ENCODE results near the gene UCKL1. TPM values are rescaled to one million over a fixed set of nuclear protein-coding genes. Genes with fewer than 3 reads are reported as not detected.

Gene UCKL1
- total RNA-seq, 1 donor: 21.0 TPM

DNA sequence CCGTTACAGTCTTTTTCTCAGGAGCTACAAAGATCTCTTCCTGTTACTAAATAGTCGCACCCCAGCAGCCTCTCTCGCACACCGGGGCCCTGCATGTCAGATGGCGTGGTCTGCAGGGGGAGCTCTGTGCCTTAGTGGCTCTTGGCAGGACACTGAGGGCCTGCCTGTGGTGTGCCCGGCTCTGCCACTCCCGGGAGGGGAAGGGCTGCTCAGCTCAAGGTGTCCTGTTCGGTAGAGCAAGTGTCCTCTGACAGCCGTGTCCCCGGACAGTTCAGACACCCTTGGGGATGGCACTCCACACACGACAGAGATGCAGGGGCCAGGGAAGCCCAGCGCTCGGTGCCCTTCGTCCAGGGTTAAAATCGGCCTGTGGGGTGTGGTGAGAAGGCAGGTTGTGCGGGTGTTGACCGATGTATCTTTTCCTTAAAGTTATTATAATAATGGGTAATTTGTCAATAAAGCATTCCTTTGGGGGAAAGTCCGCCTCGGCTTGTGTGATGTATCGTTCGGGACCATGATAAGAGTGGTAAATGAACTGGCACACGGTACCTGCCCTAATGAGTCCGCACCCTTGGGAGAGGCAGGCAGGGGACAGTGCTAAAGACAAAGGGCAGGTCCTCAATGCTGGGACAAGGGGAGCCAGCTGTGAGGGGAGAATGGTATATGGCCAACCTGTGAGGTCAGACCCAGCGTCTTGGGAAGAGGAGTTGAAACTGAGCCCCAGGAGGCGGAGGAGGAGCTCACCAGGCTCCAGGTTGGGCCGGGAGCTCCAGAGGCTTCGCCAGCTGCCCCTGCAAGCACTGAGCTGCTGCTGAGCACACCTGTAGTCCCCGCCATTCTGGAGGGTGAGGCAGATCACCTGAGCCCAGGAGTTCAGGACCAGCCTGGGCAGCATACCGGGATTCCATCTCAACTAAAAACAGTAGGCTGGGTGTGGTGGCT lies 64.9 kb downstream of the UCKL1 start:
- Histone ChIP-seq H3K9me3 (ENCODE audit: low read depth, low read length) (no peaks in the 10 kb centered on the region), H3K27me3 (ENCODE audit: insufficient read depth, low read length) (no peaks in the 10 kb centered on the region), H3K27ac (ENCODE audit: low read depth, low read length) (no peak overlapping the region), H3K4me1 (ENCODE audit: insufficient read depth, low read length) (peaks cover 15% of the 10 kb centered on the region), H2AFZ (ENCODE audit: low read length) (no peak overlapping the region), H3K79me2 (ENCODE audit: insufficient read depth, low read length) (peaks cover 36% of the 10 kb centered on the region), H3K4me2 (ENCODE audit: insufficient read depth, low read length) (no peak overlapping the region), H3K36me3 (ENCODE audit: insufficient read depth, low read length) (peaks cover 55% of the 10 kb centered on the region), H3K4me3 (ENCODE audit: insufficient read depth, low read length) (no peak overlapping the region), H4K20me1 (ENCODE audit: insufficient read depth, low read length) (peaks cover 39% of the 10 kb centered on the region)
- no peak for TF ChIP-seq CTCF (IDR thresholded peaks at IDR 0.05; ENCODE audit: extremely low read depth, low read depth, low read length)
- DNase-seq (ENCODE audit: insufficient read length, low spot score, missing footprints): peak; percentile 38

- no peak overlapping the region for H3K4me3 ChIP-seq (ENCODE audit: insufficient read depth, low read length)
- no peak overlapping the region for H3K4me2 ChIP-seq (ENCODE audit: insufficient read depth, low read length)
- H3K27me3 ChIP-seq (ENCODE audit: insufficient read depth, low read length): no peaks in the 10 kb centered on the region
- H3K9me3 ChIP-seq (ENCODE audit: low read depth, low read length): no peaks in the 10 kb centered on the region
- no peak overlapping the region for H2AFZ ChIP-seq (ENCODE audit: low read length)
- no peak overlapping the region for H3K27ac ChIP-seq (ENCODE audit: low read depth, low read length)
- peak; percentile 67 for DNase-seq (ENCODE audit: insufficient read length, low spot score, missing footprints)
- H3K4me1 ChIP-seq (ENCODE audit: insufficient read depth, low read length): peaks cover 11% of the 10 kb centered on the region
- H3K79me2 ChIP-seq (ENCODE audit: insufficient read depth, low read length): peaks cover 34% of the 10 kb centered on the region
- peaks cover 61% of the 10 kb centered on the region for H3K36me3 ChIP-seq (ENCODE audit: insufficient read depth, low read length)
- peaks cover 39% of the 10 kb centered on the region for H4K20me1 ChIP-seq (ENCODE audit: insufficient read depth, low read length)
- TF ChIP-seq CTCF (IDR thresholded peaks at IDR 0.05; ENCODE audit: extremely low read depth, low read depth, low read length): no peak
Measured at GRCh38 chr20:63890616-63891015, 65.6 kb downstream of the UCKL1 start.

GRCh38 chr20:63890201-63890576 lies 66.0 kb downstream of the UCKL1 start:
- no peak overlapping the region for H3K4me3 ChIP-seq (ENCODE audit: insufficient read depth, low read length)
- H4K20me1 ChIP-seq (ENCODE audit: insufficient read depth, low read length): peaks cover 43% of the 10 kb centered on the region
- H2AFZ ChIP-seq (ENCODE audit: low read length): no peak overlapping the region
- peaks cover 11% of the 10 kb centered on the region for H3K4me1 ChIP-seq (ENCODE audit: insufficient read depth, low read length)
- no peak overlapping the region for H3K27ac ChIP-seq (ENCODE audit: low read depth, low read length)
- H3K36me3 ChIP-seq (ENCODE audit: insufficient read depth, low read length): peaks cover 65% of the 10 kb centered on the region
- H3K79me2 ChIP-seq (ENCODE audit: insufficient read depth, low read length): peaks cover 36% of the 10 kb centered on the region
- no peak overlapping the region for H3K4me2 ChIP-seq (ENCODE audit: insufficient read depth, low read length)
- no peak for TF ChIP-seq CTCF (IDR thresholded peaks at IDR 0.05; ENCODE audit: extremely low read depth, low read depth, low read length)
- H3K9me3 ChIP-seq (ENCODE audit: low read depth, low read length): no peaks in the 10 kb centered on the region
- DNase-seq (ENCODE audit: insufficient read length, low spot score, missing footprints): peak; percentile 90
- H3K27me3 ChIP-seq (ENCODE audit: insufficient read depth, low read length): no peaks in the 10 kb centered on the region

Small RNA genes lying within 50 kb of the gene (small RNA-seq; reads per million reads assigned to genes)
- gene MIR647 (not detected), gene MIR941-2 (not detected), gene MIR941-4 (not detected), gene MIR941-5 (not detected), gene RNU1-134P (0.97 reads per million, percentile 25 among the genes with 10 or more reads in this experiment)

Other genes with a start within 250 kb of the UCKL1 start
- 21.7 and 23.0 TPM in 2 replicates for gene ARFRP1, start 248.4 kb downstream of the UCKL1 start, total RNA-seq
- gene ZGPAT, start 248.4 kb downstream of the UCKL1 start, total RNA-seq: 15.6 and 18.8 TPM in 2 replicates
- 1.8 and 2.9 TPM in 2 replicates for gene LIME1, start 219.8 kb downstream of the UCKL1 start, total RNA-seq
- gene SLC2A4RG, start 216.6 kb downstream of the UCKL1 start, total RNA-seq: 27.5 and 29.5 TPM in 2 replicates
- gene ZBTB46, start 125.2 kb downstream of the UCKL1 start, total RNA-seq: under 0.01 and 0.36 TPM in 2 replicates
- not detected in 2 replicates for gene ABHD16B, start 94.9 kb downstream of the UCKL1 start, total RNA-seq
- gene TPD52L2, start 91.1 kb downstream of the UCKL1 start, total RNA-seq: 99.6 and 115 TPM in 2 replicates
- gene DNAJC5, start 61.3 kb downstream of the UCKL1 start, total RNA-seq: 41.5 and 53.9 TPM in 2 replicates
- 12.1 and 14.5 TPM in 2 replicates for gene ZNF512B, start 13.5 kb upstream of the UCKL1 start, total RNA-seq
- 0.59 and 1.4 TPM in 2 replicates for gene SAMD10, start 23.2 kb upstream of the UCKL1 start, total RNA-seq
- 47.1 and 56.1 TPM in 2 replicates for gene PRPF6, start 24.7 kb upstream of the UCKL1 start, total RNA-seq
- 0.59 and 1.1 TPM in 2 replicates for gene C20orf204, start 79.8 kb upstream of the UCKL1 start, total RNA-seq
- gene SOX18, start 93.2 kb upstream of the UCKL1 start, total RNA-seq: under 0.01 TPM in 2 replicates
- gene TCEA2, start 106.8 kb upstream of the UCKL1 start, total RNA-seq: 28.9 and 31.5 TPM in 2 replicates
- gene RGS19, start 123.1 kb upstream of the UCKL1 start, total RNA-seq: 5.3 and 6.9 TPM in 2 replicates
- 0.59 and 0.72 TPM in 2 replicates for gene OPRL1, start 123.7 kb upstream of the UCKL1 start, total RNA-seq
- 0.72 TPM in 1 of 2 replicates, not detected in the other for gene LKAAEAR1, start 128.0 kb upstream of the UCKL1 start, total RNA-seq
- not detected in 2 replicates for gene NPBWR2, start 151.1 kb upstream of the UCKL1 start, total RNA-seq
- not detected in 2 replicates for gene MYT1, start 208.0 kb upstream of the UCKL1 start, total RNA-seq